Inflammatory macrophage treated with lipopolysaccharide for 1 hour (primary cell): Measurements from ENCODE around the gene FLG2.
"Not testable (repeated sequence)": the region's sequence is repeated elsewhere in the genome, so short reads cannot be mapped to it uniquely, and the experiment has no call there.

Source experiments
- DNase-seq, 2 donors: peaks; one replicate each; pipeline ENCODE4 v3.0.0-alpha.2; 2020 to 2022

FLG2 gene

DNA sequence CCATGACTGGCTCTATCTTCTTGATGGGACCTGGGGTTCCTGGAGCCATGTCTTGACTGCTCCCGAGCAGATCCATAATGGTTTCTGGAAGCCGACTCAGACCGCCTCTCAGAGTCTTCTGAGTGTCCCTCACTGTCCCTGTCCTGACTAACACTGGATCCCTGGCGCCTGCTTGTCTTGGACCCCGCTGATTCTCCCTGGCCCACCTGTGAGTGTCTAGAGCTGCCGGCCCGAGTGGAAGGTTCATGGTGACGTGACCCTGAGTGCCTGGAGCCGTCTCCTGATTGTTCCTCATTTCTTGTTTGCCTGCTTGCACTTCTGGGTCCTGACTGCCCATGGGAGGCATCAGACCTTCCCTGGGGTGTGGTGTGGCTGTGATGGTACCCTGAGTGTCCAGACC lies 49.9 kb downstream of the FLG2 start:
- DNase-seq = no peak

DNA sequence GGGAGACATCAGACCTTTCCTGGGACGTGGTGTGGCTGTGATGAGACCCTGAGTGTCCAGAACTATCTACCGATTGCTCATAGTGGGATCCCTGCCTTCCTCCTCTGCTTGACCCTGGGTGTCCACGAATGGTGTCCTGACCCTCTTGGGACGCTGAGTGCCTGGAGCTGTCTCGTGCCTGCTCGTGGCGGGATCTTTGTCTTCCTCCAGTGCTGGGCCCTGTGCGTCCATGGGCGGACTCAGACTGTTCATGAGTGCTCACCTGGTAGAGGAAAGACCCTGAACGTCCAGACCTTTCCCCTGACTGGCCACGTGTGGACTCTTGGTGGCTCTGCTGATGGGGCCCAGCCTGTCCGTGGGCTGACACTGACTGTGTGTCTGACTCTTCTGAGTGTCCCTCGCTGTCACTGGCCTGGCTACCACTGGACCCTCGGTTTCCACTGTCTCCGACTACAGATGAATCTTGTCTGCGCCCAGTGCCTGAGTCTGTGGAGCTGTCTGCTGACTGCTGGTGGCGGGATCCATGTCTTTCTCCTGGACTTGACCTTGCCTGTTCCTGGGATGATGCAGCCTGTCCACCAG lies 50.4 kb downstream of the FLG2 start:
- not testable (repeated sequence) for DNase-seq

DNA sequence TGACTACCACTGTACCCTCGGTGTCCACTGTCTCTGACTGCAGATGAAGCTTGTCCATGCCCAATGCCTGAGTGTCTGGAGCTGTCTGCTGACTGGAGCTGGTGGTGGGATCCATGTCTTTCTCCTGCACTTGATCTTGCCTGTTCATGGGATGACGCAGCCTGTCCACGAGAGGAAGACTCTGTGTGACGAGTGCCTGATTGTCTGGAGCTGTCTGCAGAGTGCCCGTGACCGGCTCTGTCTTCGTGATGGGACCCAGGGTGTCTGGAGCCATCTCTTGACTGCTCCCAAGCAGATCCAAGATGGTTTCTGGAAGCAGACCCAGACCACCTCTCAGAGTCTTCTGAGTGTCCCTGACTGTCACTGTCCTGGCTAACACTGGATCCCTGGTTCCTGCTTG lies 51.0 kb downstream of the FLG2 start:
- not testable (repeated sequence) for DNase-seq

DNA sequence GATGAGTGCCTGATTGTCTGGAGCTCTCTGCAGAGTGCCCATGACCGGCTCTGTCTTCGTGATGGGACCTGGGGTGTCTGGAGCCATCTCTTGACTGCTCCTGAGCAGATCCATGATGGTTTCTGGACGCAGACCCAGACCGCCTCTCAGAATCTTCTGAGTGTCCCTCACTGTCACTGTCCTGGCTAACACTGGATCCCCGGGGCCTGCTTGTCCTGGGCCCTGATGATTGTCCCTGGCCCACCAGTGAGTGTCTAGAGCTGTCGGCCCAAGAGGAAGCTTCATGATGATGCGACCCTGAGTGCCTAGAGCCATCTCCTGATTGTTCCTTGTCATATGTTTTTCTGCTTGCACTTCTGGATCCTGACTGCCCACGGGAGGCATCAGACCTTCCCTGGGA lies 51.8 kb downstream of the FLG2 start:
- not testable (repeated sequence) for DNase-seq

DNA sequence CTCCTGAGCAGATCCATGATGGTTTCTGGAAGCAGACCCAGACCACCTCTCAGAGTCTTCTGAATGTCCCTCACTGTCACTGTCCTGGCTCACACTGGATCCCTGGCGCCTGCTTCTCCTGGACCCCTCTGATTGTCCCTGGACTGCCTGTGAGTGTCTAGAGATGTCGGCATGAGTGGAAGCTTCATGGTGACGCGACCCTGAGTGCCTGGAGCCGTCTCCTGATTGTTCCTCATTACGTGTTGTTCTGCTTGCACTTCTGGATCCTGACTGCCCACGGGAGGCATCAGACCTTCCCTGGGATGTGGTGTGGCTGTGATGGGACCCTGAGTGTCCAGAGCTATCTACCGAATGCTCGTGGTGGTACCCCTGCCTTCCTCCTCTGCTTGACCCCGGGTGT lies 53.7 kb downstream of the FLG2 start:
- not testable (repeated sequence) for DNase-seq

DNA sequence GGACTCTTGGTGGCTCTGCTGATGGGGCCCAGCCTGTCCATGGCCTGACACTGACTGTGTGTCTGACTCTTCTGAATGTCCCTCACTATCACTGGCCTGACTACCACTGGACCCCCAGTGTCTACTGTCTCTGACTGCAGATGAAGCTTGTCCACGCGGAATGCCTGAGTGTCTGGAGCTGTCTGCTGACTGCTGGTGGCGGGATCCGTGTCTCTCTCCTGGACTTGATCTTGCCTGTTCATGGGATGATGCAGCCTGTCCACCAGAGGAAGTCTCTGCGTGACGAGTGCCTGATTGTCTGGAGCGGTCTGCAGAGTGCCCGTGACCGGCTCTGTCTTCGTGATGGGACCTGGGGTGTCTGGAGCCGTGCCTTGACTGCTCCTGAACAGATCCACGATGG lies 55.0 kb downstream of the FLG2 start:
- not testable (repeated sequence) for DNase-seq

DNA sequence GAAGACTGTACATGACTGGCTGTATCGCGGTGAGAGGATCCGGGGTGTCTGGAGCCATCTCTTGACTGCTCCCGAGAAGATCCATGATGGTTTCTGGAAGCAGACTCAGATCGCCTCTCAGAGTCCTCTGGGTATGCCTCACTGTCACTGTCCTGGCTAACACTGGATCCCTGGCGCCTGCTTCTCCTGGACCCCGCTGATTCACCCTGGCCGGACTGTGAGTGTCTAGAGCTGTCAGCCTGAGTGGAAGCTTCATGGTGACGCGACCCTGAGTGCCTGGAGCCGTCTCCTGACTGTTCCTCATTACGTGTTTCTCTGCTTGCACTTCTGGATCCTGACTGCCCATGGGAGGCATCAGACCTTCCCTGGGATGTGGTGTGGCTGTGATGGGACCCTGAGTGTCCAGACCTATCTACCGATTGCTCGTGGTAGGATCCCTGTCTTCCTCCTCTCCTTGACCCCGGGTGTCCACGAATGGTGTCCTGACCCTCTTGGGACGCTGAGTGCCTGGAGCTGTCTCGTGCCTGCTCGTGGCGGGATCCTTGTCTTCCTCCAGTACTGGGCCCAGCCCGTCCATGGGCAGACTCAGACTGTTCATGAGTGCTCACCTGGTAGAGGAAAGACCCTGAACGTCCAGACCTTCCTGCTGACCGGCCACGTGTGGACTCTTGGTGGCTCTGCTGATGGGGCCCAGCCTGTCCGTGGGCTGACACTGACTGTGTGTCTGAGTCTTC lies 56.5 kb downstream of the FLG2 start:
- not testable (repeated sequence) for DNase-seq
